ENCODE results near the gene SYMPK.

SYMPK gene

DNA sequence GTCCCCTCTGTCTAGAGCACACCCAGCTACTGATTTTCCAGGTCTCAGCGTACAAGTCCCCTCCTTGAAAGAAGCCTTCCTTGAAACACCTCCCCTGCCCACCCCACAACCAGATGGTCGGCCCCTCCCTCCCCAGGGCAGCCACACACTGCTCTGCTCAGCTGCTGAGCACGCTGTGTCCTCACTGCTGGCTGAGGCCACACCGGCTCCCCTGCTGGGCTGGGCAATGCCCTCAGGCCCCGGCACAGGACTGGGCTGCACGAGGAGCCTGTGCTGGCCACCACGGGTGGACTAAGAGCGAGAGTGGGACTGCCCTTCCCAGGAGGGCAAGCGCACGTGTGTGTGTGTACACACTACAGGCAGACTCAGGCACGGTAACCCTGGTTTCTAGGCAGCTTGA, 36.0 kb downstream of the SYMPK start:
- no peak overlapping the region for H3K4me3 ChIP-seq (ENCODE audit: low read depth, low read length)
- TF ChIP-seq, protein P1, sequence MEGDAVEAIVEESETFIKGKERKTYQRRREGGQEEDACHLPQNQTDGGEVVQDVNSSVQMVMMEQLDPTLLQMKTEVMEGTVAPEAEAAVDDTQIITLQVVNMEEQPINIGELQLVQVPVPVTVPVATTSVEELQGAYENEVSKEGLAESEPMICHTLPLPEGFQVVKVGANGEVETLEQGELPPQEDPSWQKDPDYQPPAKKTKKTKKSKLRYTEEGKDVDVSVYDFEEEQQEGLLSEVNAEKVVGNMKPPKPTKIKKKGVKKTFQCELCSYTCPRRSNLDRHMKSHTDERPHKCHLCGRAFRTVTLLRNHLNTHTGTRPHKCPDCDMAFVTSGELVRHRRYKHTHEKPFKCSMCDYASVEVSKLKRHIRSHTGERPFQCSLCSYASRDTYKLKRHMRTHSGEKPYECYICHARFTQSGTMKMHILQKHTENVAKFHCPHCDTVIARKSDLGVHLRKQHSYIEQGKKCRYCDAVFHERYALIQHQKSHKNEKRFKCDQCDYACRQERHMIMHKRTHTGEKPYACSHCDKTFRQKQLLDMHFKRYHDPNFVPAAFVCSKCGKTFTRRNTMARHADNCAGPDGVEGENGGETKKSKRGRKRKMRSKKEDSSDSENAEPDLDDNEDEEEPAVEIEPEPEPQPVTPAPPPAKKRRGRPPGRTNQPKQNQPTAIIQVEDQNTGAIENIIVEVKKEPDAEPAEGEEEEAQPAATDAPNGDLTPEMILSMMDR (IDR thresholded peaks at IDR 0.05; ENCODE audit: borderline replicate concordance, insufficient read depth, low read depth, low read length) = no peak

GRCh38 chr19:45825917-45826893, 36.7 kb downstream of the SYMPK start:
- TF ChIP-seq, protein P1 (IDR thresholded peaks at IDR 0.05; ENCODE audit: borderline replicate concordance, insufficient read depth, low read depth, low read length) = no peak
- H3K4me3 ChIP-seq (ENCODE audit: low read depth, low read length) = no peak overlapping the region

GRCh38 chr19:45825263-45825605, 37.7 kb downstream of the SYMPK start:
- TF ChIP-seq, protein P1 (IDR thresholded peaks at IDR 0.05; ENCODE audit: borderline replicate concordance, insufficient read depth, low read depth, low read length) = no peak
- no peak overlapping the region for H3K4me3 ChIP-seq (ENCODE audit: low read depth, low read length)

DNA sequence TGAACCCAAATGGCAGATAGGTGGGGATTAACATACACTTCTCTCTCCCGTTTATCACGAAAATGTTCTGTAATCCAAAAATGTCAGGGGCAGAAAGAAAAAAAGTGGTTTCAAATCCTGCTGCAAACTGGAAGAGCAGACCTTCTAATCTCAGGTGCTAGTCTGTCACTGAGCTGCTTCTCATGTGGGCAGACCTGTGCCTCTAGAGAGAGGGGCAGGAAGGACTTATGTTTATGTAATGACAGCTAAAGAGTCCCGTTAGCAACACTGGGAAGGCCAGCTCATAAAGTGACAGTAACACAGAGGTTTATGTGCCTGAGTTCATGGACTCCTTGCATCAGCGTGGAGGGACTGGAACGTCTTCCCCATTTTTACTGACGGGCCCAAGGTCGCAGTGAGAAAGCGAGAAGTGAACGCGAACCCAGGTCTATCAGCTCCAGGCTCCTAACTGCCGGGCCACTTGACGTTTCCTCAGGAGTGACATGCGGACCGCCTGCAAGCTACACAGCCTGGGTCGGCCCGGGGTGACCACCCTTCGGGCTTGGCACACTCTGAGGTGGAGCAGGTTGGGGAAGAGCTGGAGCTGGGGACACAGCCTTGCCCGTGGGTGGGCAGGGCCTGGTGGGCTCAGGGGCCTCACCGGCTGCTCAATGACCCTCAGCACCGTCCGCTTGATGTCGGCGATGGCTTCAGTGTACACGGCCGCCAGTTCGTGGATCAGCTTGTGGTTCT, 38.2 kb downstream of the SYMPK start:
- TF ChIP-seq, protein P1 (IDR thresholded peaks at IDR 0.05; ENCODE audit: borderline replicate concordance, insufficient read depth, low read depth, low read length) = no peak
- H3K4me3 ChIP-seq (ENCODE audit: low read depth, low read length) = no peak overlapping the region

GRCh38 chr19:45824041-45824471, 38.9 kb downstream of the SYMPK start:
- TF ChIP-seq, protein P1 (IDR thresholded peaks at IDR 0.05; ENCODE audit: borderline replicate concordance, insufficient read depth, low read depth, low read length) = no peak
- no peak overlapping the region for H3K4me3 ChIP-seq (ENCODE audit: low read depth, low read length)

DNA sequence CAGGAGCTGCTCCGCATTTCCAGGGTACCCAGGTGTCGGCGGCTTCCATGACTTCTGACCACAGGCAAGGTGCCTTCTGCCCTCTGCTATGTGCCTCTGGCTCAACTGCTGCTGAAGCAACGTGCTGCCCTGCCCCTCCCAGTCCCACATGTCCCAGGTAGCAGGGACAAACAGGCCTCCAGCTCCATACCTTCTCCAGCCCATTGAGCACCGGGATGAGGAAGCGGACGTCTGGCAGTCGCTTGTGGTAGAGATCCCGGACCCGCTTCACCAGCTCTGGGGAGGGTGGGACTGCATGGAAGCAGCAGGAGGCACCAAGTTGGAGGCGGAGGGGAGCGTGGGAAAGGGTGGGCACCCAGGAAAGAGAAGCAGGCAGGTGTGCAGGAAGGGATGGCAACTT, 39.8 kb downstream of the SYMPK start:
- no peak overlapping the region for H3K4me3 ChIP-seq (ENCODE audit: low read depth, low read length)
- TF ChIP-seq, protein P1 (IDR thresholded peaks at IDR 0.05; ENCODE audit: borderline replicate concordance, insufficient read depth, low read depth, low read length) = no peak
